ENCODE data around the gene STKLD1. TPM values are rescaled to one million over a fixed set of nuclear protein-coding genes. Genes with fewer than 3 reads are reported as not detected.
"Not testable (repeated sequence)": the region's sequence is repeated elsewhere in the genome, so short reads cannot be mapped to it uniquely, and the experiment has no call there.

The STKLD1 gene
- total RNA-seq, 4 donors from 2014 or later, result 0.93 to 1.3 TPM; not detected in 2

DNA sequence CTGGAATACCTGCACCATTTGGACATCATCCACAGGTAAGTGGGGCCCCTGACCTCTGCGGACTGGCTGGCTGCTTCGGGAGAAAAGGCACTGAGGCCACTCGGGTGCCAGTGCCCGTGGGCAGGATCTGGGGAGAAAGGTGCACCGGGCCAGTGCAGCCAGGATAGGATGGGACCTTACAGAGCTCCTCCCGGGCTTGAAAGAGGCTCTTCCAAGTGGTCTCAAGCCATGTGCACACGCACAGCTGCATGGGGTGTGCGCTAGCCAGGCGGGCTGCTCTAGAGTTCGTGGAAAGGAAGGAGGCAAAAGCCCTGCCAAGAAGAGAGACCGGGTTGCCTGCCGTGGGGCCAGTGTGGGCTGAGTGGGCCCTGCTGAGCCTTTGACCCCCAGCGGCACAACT is 13.4 kb downstream of the STKLD1 start:
- Histone ChIP-seq H3K4me3 (no peak overlapping the region), H3K27me3 (peaks cover 48% of the 10 kb centered on the region), H3K9me3 (no peaks in the 10 kb centered on the region), H3K36me3 (no peaks in the 10 kb centered on the region), H3K4me1 (no peaks in the 10 kb centered on the region), H3K27ac (no peak overlapping the region)
- 20 to 80% methylated on average over 1 to 4 of the region's 13 CpGs for WGBS, 2 donors (ENCODE audit: low coverage in 1 of 2)
- no peak for ATAC-seq
- TF ChIP-seq, protein P1, sequence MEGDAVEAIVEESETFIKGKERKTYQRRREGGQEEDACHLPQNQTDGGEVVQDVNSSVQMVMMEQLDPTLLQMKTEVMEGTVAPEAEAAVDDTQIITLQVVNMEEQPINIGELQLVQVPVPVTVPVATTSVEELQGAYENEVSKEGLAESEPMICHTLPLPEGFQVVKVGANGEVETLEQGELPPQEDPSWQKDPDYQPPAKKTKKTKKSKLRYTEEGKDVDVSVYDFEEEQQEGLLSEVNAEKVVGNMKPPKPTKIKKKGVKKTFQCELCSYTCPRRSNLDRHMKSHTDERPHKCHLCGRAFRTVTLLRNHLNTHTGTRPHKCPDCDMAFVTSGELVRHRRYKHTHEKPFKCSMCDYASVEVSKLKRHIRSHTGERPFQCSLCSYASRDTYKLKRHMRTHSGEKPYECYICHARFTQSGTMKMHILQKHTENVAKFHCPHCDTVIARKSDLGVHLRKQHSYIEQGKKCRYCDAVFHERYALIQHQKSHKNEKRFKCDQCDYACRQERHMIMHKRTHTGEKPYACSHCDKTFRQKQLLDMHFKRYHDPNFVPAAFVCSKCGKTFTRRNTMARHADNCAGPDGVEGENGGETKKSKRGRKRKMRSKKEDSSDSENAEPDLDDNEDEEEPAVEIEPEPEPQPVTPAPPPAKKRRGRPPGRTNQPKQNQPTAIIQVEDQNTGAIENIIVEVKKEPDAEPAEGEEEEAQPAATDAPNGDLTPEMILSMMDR (IDR thresholded peaks at IDR 0.05), result no peak
- no peak for TF ChIP-seq POLR2AphosphoS5 (IDR thresholded peaks at IDR 0.05)
- TF ChIP-seq POLR2A (IDR thresholded peaks at IDR 0.05), result no peak
- TF ChIP-seq EP300 (IDR thresholded peaks at IDR 0.05), result no peak

DNA sequence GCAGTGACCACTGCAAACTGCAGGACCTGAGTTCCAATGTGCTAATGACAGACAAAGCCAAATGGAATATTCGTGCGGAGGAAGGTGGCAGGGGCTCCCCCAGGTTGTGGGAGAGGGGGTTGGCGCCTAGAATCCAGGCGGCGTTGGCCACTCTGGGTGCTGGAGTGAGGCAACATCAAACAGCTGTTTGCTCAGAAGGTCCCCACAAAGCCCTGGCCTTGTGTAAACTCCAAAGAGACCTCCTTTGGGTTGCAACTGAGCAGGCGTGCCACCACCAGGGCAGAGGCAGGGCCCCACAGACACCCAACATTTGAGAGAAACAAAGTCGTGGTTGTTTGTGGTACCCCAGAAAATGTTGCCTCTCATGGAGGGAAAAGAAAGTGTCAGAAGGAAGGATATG is 14.5 kb downstream of the STKLD1 start:
- 73% methylated on average over 5 of the region's 7 CpGs; no CpG with 5 or more reads in 1 of the 2 donors for WGBS, 2 donors (ENCODE audit: low coverage in 1 of 2)
- H3K4me3 ChIP-seq, result no peak overlapping the region
- no peak for TF ChIP-seq POLR2AphosphoS5 (IDR thresholded peaks at IDR 0.05)
- TF ChIP-seq POLR2A (IDR thresholded peaks at IDR 0.05), result no peak
- TF ChIP-seq EP300 (IDR thresholded peaks at IDR 0.05), result no peak
- TF ChIP-seq, protein P1 (IDR thresholded peaks at IDR 0.05), result no peak
- no peaks in the 10 kb centered on the region for H3K4me1 ChIP-seq
- no peak for ATAC-seq
- no peak overlapping the region for H3K27ac ChIP-seq
- H3K27me3 ChIP-seq, result peaks cover 59% of the 10 kb centered on the region
- H3K9me3 ChIP-seq, result no peaks in the 10 kb centered on the region
- H3K36me3 ChIP-seq, result no peaks in the 10 kb centered on the region

DNA sequence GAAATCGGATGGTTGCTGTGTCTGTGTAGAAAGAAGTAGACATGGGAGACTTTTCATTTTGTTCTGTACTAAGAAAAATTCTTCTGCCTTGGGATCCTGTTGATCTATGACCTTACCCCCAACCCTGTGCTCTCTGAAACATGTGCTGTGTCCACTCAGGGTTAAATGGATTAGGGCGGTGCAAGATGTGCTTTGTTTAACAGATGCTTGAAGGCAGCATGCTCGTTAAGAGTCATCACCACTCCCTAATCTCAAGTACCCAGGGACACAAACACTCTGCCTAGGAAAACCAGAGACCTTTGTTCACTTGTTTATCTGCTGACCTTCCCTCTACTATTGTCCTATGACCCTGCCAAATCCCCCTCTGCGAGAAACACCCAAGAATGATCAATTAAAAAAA is 15.3 kb downstream of the STKLD1 start:
- WGBS, 2 donors (ENCODE audit: low coverage in 1 of 2), result no CpG with 5 or more reads among the region's 4 CpGs
- not testable (repeated sequence) for H3K4me1 ChIP-seq, ATAC-seq, H3K36me3 ChIP-seq, H3K27ac ChIP-seq, H3K9me3 ChIP-seq, H3K4me3 ChIP-seq
- H3K27me3 ChIP-seq, result peaks cover 67% of the 10 kb centered on the region

DNA sequence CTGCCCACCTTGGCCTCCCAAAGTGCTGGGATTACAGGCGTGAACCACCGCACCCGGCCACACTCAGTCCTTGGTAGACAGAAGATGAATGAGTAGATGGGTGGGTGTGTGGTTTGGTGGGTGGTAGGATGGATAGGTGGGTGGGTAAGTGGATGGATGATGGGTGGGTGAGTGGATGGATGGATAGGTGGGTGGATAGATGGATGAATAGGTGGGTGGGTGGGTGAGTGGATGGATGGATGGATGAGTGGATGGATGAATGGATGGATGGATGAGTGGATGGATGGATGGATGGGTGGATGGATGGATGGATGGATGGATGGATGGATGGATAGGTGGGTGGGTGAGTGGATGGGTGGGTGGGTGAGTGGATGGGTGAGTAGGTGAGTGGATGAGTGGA is 16.1 kb downstream of the STKLD1 start:
- not testable (repeated sequence) for H3K4me3 ChIP-seq, ATAC-seq, H3K4me1 ChIP-seq, H3K27ac ChIP-seq, H3K36me3 ChIP-seq, H3K9me3 ChIP-seq
- peaks cover 73% of the 10 kb centered on the region for H3K27me3 ChIP-seq
- WGBS, 2 donors (ENCODE audit: low coverage in 1 of 2), result no CpG with 5 or more reads among the region's 3 CpGs

DNA sequence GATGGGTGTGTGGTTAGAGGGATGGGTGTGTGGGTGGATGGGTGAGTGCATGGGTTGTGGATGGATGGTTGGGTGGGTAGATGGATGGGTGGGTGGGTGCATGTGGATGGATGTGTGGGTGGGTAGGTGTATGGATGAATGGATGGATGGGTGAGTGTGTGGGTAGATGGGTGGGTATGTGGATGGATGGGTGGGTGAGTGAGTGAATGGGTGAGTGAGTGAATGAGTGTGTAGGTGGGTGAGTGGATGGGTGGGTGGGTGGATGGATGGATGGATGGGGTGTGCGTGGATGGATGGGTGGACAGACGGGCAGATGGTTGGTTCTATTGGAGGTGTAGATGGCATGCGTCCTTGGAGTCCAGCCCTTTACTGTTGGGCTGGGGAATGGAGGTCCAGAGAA is 17.2 kb downstream of the STKLD1 start:
- no peak overlapping the region for H3K4me3 ChIP-seq
- no peaks in the 10 kb centered on the region for H3K36me3 ChIP-seq
- H3K27me3 ChIP-seq, result peaks cover 73% of the 10 kb centered on the region
- TF ChIP-seq POLR2AphosphoS5 (IDR thresholded peaks at IDR 0.05), result no peak
- TF ChIP-seq, protein P1 (IDR thresholded peaks at IDR 0.05), result no peak
- no peak for TF ChIP-seq POLR2A (IDR thresholded peaks at IDR 0.05)
- no peak for TF ChIP-seq EP300 (IDR thresholded peaks at IDR 0.05)
- no peak overlapping the region for H3K27ac ChIP-seq
- H3K9me3 ChIP-seq, result no peaks in the 10 kb centered on the region
- H3K4me1 ChIP-seq, result no peaks in the 10 kb centered on the region
- WGBS, 2 donors (ENCODE audit: low coverage in 1 of 2), result 80 to 88% methylated on average over 3 of the region's 3 CpGs
- no peak for ATAC-seq

DNA sequence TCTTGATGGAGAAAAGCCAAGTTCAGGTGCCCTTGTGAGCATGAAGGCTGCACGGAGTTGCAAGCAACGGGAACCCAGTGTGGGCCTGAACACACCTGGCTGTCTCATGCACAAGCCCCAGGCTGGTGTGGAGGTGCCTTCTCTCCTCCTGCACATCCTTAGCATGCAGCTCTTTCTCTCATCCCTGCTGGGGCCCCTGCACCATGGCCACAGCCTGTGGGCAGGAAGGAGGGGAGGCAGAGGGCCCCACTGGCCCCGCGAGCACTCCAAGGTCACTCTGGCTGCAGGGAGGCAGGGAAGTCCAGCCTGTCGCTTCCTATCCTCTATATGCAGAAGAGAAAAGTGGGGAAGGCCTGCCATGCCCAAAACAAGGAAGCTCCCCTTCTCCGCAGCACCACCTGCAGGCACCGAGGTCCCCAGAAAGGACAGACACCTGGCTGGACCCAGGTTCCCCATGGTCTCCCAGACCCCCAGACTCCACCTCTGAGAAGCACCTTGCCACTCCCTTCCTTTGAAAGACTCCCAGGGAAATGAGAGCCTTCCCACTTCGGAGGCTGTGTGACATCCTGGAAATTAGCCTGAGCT is 18.6 kb downstream of the STKLD1 start:
- H3K27me3 ChIP-seq, result peaks cover 65% of the 10 kb centered on the region

More for the DNA sequence above, 18.6 kb downstream of the STKLD1 start:
- Histone ChIP-seq H3K4me1 (no peaks in the 10 kb centered on the region), H3K36me3 (peaks cover 0 to under 1% of the 10 kb centered on the region in 2 donors), H3K27ac (no peak overlapping the region), H3K9me3 (no peaks in the 10 kb centered on the region), H3K4me3 (no peak overlapping the region)
- no peak for ATAC-seq
- TF ChIP-seq POLR2A (IDR thresholded peaks at IDR 0.05) (no peak), EP300 (IDR thresholded peaks at IDR 0.05) (no peak), POLR2AphosphoS5 (IDR thresholded peaks at IDR 0.05) (no peak)
- TF ChIP-seq, protein P1 (IDR thresholded peaks at IDR 0.05), result no peak
- WGBS, 2 donors (ENCODE audit: low coverage in 1 of 2), result 64% methylated on average over 3 of the region's 8 CpGs; no CpG with 5 or more reads in 1 of the 2 donors

Data from gastroesophageal sphincter (tissue), 4 donors.